Kidney (tissue), 14 donors: ENCODE measurements around the gene TMX4. TPM values are rescaled to one million over a fixed set of nuclear protein-coding genes. Genes with fewer than 3 reads are reported as not detected.

Experiments
- DNase-seq, 5 donors: peaks; one replicate each; pipeline ENCODE4 v3.0.0-alpha.2; 2013 to 2020
- FAIRE-seq: peaks from 2 replicates; lab custom pipeline; 2012; peaks lifted over from hg19 to GRCh38; lab: Jason Lieb, UNC
- H3K27ac ChIP-seq, 2 donors: one replicate each; pipeline ENCODE4 v1.7.0; 2013; ENCODE audit warnings: low read depth in 2 of 2, low read length in 2 of 2, inconsistent platforms in 1 of 2
- H3K27me3 ChIP-seq: one replicate; pipeline ENCODE4 v1.7.1; 2013; ENCODE audit warnings: low read length, inconsistent platforms; ENCODE audit not compliant: control insufficient read depth, insufficient read depth
- H3K36me3 ChIP-seq, 3 donors: one replicate each; pipeline versions ENCODE4 v1.7.0 to v1.7.1; 2013; ENCODE audit warnings: low read length in 3 of 3, control low read depth in 1 of 3, inconsistent platforms in 1 of 3; ENCODE audit not compliant: insufficient read depth in 3 of 3, control insufficient read depth in 2 of 3
- H3K4me1 ChIP-seq, 3 donors: one replicate each; pipeline versions ENCODE4 v1.7.0 to v1.7.1; 2013; ENCODE audit warnings: low read length in 3 of 3, inconsistent platforms in 1 of 3, low read depth in 1 of 3; ENCODE audit not compliant: control insufficient read depth in 2 of 3, insufficient read depth in 2 of 3
- H3K4me3 ChIP-seq, 3 donors: one replicate each; pipeline versions ENCODE4 v1.7.0 to v1.8.1; 2013; ENCODE audit warnings: low read length in 3 of 3, control low read depth in 1 of 3, inconsistent platforms in 1 of 3
- H3K9ac ChIP-seq, 3 donors: one replicate each; pipeline versions ENCODE4 v1.7.0 to v1.7.1; 2013; ENCODE audit warnings: low read length in 3 of 3, control low read depth in 1 of 3, inconsistent platforms in 1 of 3
- H3K9me3 ChIP-seq, 3 donors: one replicate each; pipeline versions ENCODE4 v1.7.0 to v1.7.1; 2013; ENCODE audit warnings: low read length in 3 of 3, control low read depth in 1 of 3, inconsistent platforms in 1 of 3; ENCODE audit not compliant: control insufficient read depth in 2 of 3, insufficient read depth in 1 of 3
- CTCF ChIP-seq: IDR thresholded peaks from 3 replicates; pipeline ENCODE4 v1.5.1; 2012; ENCODE audit warnings: mild to moderate bottlenecking, moderate library complexity, borderline replicate concordance; ENCODE audit not compliant: insufficient read depth; ENCODE audit errors: extremely low read depth
- intact Hi-C: fragments of 100-400 bp; cut with DNase I; formaldehyde crosslinking; loops from one replicate; pipeline ENCODE4 v1.11.1; 2022
- polyA plus RNA-seq: library from polyadenylated mRNA; stranded (reverse); fragments of 350-450 nt; fragmentation: Illumina TruSeq; extraction: RNeasy Lipid Tissue Mini Kit (QIAGEN cat#74804); gene quantifications from one replicate; pipeline ENCODE4 v1.2.3, GENCODE V29; 2014; ENCODE audit warnings: low read depth, low replicate concordance; ENCODE audit not compliant: insufficient read depth
- total RNA-seq: library from RNA; stranded (reverse); fragmentation: NEBNext Ultra II Directional; extraction: Animal tissue kit (Norgen Biotek cat#: 25700); gene quantifications from one replicate; pipeline ENCODE4 v1.2.1, GENCODE V29; 2021
- donor health status: control.
- donor health status: control.
- donor health status: control.
- donor health status: control.
- donor health status: control.
- donor health status: DM: yes; HTN: yes; CAD: no.
- donor health status: Normal renal cell carcinoma (clear cell type).

The TMX4 gene
- total and polyA plus RNA-seq, 2 donors from 2014 or later = 20.7 to 90.8 TPM

GRCh38 chr20:7971536-7972280 is 47.9 kb downstream of the TMX4 start:
- H3K4me3 ChIP-seq = no peak overlapping the region
- no peaks in the 10 kb centered on the region for H3K36me3 ChIP-seq
- H3K27ac ChIP-seq = no peak overlapping the region
- H3K4me1 ChIP-seq = no peaks in the 10 kb centered on the region
- intact Hi-C loops = no loop called here
- H3K27me3 ChIP-seq = no peaks in the 10 kb centered on the region
- no peak overlapping the region for H3K9ac ChIP-seq
- FAIRE-seq (no peak), DNase-seq (no peak)
- TF ChIP-seq CTCF = no peak
- no peaks in the 10 kb centered on the region for H3K9me3 ChIP-seq

- H3K27ac ChIP-seq = no peak overlapping the region
- intact Hi-C loops = no loop called here
- H3K36me3 ChIP-seq = no peaks in the 10 kb centered on the region
- no peak overlapping the region for H3K4me3 ChIP-seq
- no peak overlapping the region for H3K9ac ChIP-seq
- FAIRE-seq = no peak
- no peaks in the 10 kb centered on the region for H3K4me1 ChIP-seq
- no peaks in the 10 kb centered on the region for H3K9me3 ChIP-seq
- no peak for DNase-seq
- no peaks in the 10 kb centered on the region for H3K27me3 ChIP-seq
- TF ChIP-seq CTCF = no peak
Observed at GRCh38 chr20:7967199-7967844, 52.2 kb downstream of the TMX4 start.

GRCh38 chr20:7966176-7966575 is 53.4 kb downstream of the TMX4 start:
- no peak overlapping the region for H3K4me3 ChIP-seq
- no peaks in the 10 kb centered on the region for H3K4me1 ChIP-seq
- no peak overlapping the region for H3K27ac ChIP-seq
- no peaks in the 10 kb centered on the region for H3K36me3 ChIP-seq
- no peaks in the 10 kb centered on the region for H3K27me3 ChIP-seq
- TF ChIP-seq CTCF = no peak
- no peaks in the 10 kb centered on the region for H3K9me3 ChIP-seq
- H3K9ac ChIP-seq = no peak overlapping the region
- DNase-seq (no peak), FAIRE-seq (no peak)
- intact Hi-C loops = no loop called here
